Rectal smooth muscle tissue (tissue), 1 donor: ENCODE measurements around the gene RNPEPL1.
"Not testable (repeated sequence)": the region's sequence is repeated elsewhere in the genome, so short reads cannot be mapped to it uniquely, and the experiment has no call there.

Experiments
- H3K27ac ChIP-seq: one replicate; pipeline ENCODE4 v1.7.0; 2013; ENCODE audit warnings: low read depth, low read length, inconsistent platforms
- H3K27me3 ChIP-seq: one replicate; pipeline ENCODE4 v1.7.0; 2013; ENCODE audit warnings: low read length; ENCODE audit not compliant: control insufficient read depth, insufficient read depth
- H3K36me3 ChIP-seq: one replicate; pipeline ENCODE4 v1.7.0; 2013; ENCODE audit warnings: low read length; ENCODE audit not compliant: control insufficient read depth, insufficient read depth
- H3K4me1 ChIP-seq: one replicate; pipeline ENCODE4 v1.7.0; 2013; ENCODE audit warnings: low read length; ENCODE audit not compliant: control insufficient read depth, insufficient read depth
- H3K4me3 ChIP-seq: one replicate; pipeline ENCODE4 v1.7.0; 2013; ENCODE audit warnings: low read length
- H3K9ac ChIP-seq: one replicate; pipeline ENCODE4 v1.7.0; 2013; ENCODE audit warnings: low read length

Gene RNPEPL1

DNA sequence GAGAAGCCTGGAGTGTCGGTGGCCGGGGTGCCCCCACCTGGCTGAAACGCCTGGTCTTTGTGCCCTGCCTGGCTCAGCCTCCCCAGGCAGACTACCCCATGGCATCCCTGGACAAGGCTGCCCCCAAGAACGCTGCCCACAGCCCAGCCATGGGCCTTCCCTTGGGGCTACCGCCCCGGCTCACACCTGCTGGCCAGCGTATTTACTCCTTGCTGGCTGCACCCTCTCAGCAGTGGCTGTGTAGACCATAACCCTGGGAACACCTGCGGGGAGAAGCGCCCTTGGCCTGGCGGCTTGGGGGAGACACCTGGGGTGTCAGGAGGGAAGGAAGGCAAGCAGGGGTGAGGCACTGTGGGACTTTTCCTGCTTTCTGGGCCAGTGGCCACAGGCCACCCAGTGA, 35.6 kb downstream of the RNPEPL1 start:
- Histone ChIP-seq H3K4me1 (no peaks in the 10 kb centered on the region), H3K27ac (no peak overlapping the region), H3K36me3 (no peaks in the 10 kb centered on the region), H3K27me3 (no peaks in the 10 kb centered on the region), H3K9ac (no peak overlapping the region), H3K4me3 (no peak overlapping the region)

DNA sequence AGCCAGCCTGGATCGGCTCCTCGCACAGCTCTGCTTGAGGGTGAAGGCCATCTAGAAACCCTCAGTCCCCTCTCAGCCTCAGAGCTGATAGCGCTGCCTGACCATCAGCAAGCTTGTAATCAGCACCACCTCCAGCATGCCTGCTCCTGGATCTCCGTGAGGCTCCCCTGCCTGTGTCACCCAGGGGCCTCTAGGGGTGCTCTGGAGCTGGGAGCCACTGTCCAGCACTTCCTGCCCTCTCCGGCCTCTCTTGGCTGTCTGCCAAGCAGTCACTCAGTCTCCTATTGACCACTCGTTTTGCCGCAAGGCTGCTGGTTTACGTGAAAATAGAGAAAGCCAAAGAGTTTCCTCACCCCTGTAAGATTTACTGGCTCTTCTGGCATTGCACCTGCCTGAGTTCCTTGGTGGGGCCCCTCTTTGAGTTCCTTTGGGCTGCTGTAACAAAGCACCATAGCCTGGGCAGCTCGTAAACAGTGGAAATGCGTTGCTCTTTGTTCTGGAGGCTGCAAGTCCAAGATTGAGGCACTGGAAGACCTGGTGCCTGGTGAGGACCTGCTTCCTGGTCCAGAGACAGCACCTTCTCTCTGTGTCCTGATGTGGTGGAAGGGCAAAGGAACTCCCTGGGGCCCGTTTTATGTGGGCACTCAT, 36.1 kb downstream of the RNPEPL1 start:
- no peaks in the 10 kb centered on the region for H3K4me1 ChIP-seq
- no peak overlapping the region for H3K4me3 ChIP-seq
- H3K9ac ChIP-seq, result no peak overlapping the region
- H3K27ac ChIP-seq, result no peak overlapping the region
- no peaks in the 10 kb centered on the region for H3K27me3 ChIP-seq
- H3K36me3 ChIP-seq, result no peaks in the 10 kb centered on the region

DNA sequence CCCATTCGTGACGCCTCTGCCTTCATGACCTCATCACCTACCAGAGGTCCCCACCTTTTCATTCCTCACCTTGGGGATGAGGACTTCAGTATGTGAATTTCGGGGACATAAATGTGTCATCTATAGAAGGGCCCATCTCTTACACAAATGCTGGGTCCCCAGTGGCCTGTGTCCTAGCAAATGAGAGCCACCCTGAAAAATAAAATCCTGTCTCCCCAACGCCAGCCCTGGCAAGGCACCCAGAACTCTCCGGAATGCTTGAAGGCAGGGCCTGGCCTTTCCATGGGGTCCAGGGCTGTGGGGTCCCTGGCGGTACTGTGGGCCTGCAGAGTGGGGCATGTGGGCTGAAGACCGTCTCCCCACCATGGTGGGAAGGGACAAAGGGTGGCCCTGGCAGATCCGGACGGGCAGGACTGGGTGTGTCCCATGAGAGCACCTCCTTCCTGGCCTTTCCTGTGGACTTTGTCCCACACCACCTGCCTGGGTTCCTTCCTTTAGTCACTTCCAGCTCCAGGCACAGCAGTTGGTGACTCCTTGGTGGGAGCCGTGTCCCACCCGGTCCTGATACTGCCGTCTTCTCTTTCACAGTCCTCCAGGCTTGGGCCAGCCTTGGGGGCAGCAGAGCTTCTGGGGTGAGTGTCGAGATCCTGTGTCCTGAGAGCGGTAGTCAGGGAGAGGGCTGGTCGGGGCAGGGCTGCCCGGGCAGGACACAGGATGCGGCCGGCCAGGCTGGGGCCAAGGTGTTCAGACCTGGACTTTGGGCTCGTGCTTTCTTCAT, 36.8 kb downstream of the RNPEPL1 start:
- Histone ChIP-seq H3K27ac (no peak overlapping the region), H3K4me1 (no peaks in the 10 kb centered on the region), H3K4me3 (peak overlapping the region; percentile 49), H3K36me3 (no peaks in the 10 kb centered on the region), H3K27me3 (no peaks in the 10 kb centered on the region), H3K9ac (no peak overlapping the region)

- H3K27ac ChIP-seq, result no peak overlapping the region
- no peaks in the 10 kb centered on the region for H3K27me3 ChIP-seq
- H3K4me1 ChIP-seq, result no peaks in the 10 kb centered on the region
- H3K9ac ChIP-seq, result no peak overlapping the region
- peak overlapping the region; percentile 49 for H3K4me3 ChIP-seq
- H3K36me3 ChIP-seq, result no peaks in the 10 kb centered on the region
These were observed 37.8 kb downstream of the RNPEPL1 start for GRCh38 chr2:240605867-240606743.

GRCh38 chr2:240611601-240612210, 43.4 kb downstream of the RNPEPL1 start:
- Histone ChIP-seq H3K9ac (no peak overlapping the region), H3K4me3 (no peak overlapping the region), H3K36me3 (peaks cover 7% of the 10 kb centered on the region), H3K27ac (no peak overlapping the region), H3K4me1 (no peaks in the 10 kb centered on the region), H3K27me3 (no peaks in the 10 kb centered on the region)

DNA sequence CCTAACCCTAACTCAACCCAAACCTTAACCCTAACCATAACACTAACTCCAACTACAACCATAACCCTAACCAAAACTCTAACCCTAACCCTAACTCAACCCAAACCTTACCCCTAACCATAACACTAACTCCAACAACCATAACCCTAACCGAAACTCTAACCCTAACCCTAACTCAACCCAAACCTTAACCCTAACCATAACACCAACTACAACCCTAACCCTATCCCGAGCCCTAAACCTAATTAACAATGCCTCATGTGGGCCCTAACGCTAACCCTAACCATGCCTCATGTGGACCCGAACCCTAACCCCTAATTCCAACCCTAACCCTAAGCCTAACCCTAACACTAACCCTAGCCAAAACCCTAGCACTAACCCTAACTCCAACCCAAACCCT, 45.5 kb downstream of the RNPEPL1 start:
- no peaks in the 10 kb centered on the region for H3K27me3 ChIP-seq
- H3K36me3 ChIP-seq, result peaks cover 7% of the 10 kb centered on the region
- no peak overlapping the region for H3K4me3 ChIP-seq
- H3K9ac ChIP-seq, result no peak overlapping the region
- H3K27ac ChIP-seq, result no peak overlapping the region
- H3K4me1 ChIP-seq, result no peaks in the 10 kb centered on the region

- Histone ChIP-seq H3K4me1 (no peaks in the 10 kb centered on the region), H3K4me3 (no peak overlapping the region), H3K9ac (no peak overlapping the region), H3K27me3 (no peaks in the 10 kb centered on the region), H3K27ac (no peak overlapping the region), H3K36me3 (peaks cover 8% of the 10 kb centered on the region)
These were observed 46.1 kb downstream of the RNPEPL1 start for GRCh38 chr2:240614391-240614790.

- no peaks in the 10 kb centered on the region for H3K27me3 ChIP-seq
- H3K36me3 ChIP-seq, result peaks cover 8% of the 10 kb centered on the region
- no peak overlapping the region for H3K9ac ChIP-seq
- no peak overlapping the region for H3K27ac ChIP-seq
- no peak overlapping the region for H3K4me3 ChIP-seq
- no peaks in the 10 kb centered on the region for H3K4me1 ChIP-seq
These were observed 47.1 kb downstream of the RNPEPL1 start for GRCh38 chr2:240615396-240615795.

DNA sequence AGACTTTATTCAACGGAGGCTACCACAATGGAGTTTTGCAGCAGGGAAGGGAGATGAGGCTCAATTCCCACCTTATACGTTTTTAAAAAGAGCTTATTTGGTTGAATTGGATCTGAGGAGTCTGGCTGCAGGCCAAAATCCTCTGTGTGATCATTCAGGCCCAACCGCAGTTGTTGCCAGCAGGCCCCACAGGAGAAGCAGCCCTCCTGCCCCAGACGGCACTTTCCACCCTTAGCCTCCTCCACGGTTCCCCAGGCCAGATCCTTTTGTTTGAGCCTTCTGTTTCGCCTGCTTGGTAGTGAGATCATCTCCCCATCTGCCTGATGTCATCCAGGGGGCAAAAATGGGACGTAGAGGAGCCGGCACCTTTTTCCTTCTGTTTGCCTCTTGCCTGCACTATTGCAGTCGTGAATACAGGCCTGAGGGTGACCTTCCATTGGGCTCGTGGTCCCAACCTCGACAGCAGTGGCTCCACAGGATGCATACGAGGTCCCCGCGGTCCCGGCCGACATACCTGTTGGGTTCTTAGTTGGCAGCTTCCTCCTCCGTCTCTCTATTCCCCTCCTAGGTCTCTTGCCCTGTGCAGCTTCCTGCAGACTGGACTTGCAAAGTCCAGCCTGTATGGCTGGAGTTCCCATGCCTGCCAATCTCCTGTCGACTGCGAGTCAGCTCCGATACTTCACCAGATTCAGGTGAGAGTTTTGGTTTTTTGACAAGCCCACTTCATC, 47.7 kb downstream of the RNPEPL1 start:
- Histone ChIP-seq H3K4me1 (no peaks in the 10 kb centered on the region), H3K27me3 (no peaks in the 10 kb centered on the region), H3K27ac (no peak overlapping the region), H3K4me3 (no peak overlapping the region), H3K9ac (no peak overlapping the region), H3K36me3 (peaks cover 8% of the 10 kb centered on the region)

DNA sequence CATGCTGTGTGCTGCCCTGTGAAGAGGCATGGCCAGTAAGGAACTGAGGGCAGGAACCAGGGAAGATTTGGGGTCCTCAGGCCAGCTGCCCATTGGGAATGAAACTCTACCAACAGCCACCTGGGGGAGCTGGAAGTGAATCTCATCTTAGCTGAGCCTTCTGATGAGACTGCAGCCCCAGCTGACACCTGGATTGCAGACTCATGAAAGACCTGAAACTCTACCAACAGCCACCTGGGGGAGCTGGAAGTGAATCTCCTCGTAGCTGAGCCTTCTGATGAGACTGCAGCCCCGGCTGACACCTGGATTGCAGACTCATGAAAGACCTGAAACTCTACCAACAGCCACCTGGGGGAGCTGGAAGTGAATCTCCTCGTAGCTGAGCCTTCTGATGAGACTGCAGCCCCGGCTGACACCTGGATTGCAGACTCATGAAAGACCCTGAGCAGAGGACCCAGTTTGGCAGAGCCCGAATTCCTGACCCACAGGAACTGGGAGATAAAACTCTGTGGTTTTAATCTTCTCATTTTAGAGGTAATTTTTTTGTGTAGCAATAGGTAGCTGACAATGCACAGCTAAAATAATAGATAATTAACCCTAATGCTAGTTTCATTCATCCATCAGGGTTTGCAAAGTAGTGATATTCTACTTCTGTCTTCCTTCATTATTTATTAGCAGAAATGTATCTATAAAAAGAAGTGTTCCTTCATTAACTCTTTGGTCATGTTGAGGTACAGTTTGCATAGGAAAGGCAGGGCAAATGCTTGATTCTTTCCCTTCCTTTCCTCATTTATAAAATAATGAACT, 48.8 kb downstream of the RNPEPL1 start:
- not testable (repeated sequence) for H3K9ac ChIP-seq, H3K36me3 ChIP-seq, H3K4me1 ChIP-seq, H3K27me3 ChIP-seq, H3K4me3 ChIP-seq, H3K27ac ChIP-seq

- H3K27me3 ChIP-seq, result no peaks in the 10 kb centered on the region
- no peak overlapping the region for H3K9ac ChIP-seq
- H3K4me1 ChIP-seq, result no peaks in the 10 kb centered on the region
- no peak overlapping the region for H3K4me3 ChIP-seq
- H3K27ac ChIP-seq, result no peak overlapping the region
- peaks cover 4% of the 10 kb centered on the region for H3K36me3 ChIP-seq
These were observed 50.5 kb downstream of the RNPEPL1 start for GRCh38 chr2:240618776-240619175.
